ENCODE data around the gene EDNRB. TPM values are rescaled to one million over a fixed set of nuclear protein-coding genes. Genes with fewer than 3 reads are reported as not detected.

The EDNRB gene
- total RNA-seq, 1 experiment from 2014 or later: 19.2 TPM

GRCh38 chr13:77893066-77893465 is 25.6 kb downstream of the EDNRB start:
- Mint-ChIP-seq H3K36me3 (ENCODE audit: insufficient read depth, unreplicated experiment) (no peaks in the 10 kb centered on the region), H3K4me3 (ENCODE audit: unreplicated experiment) (no peak overlapping the region), H3K9me3 (ENCODE audit: unreplicated experiment) (no peaks in the 10 kb centered on the region), H3K4me1 (ENCODE audit: low read depth, unreplicated experiment) (peaks cover 6% of the 10 kb centered on the region), H3K27me3 (ENCODE audit: insufficient read depth, unreplicated experiment) (peaks cover 3% of the 10 kb centered on the region), H3K27ac (ENCODE audit: unreplicated experiment) (no peak overlapping the region)
- intact Hi-C loops (cut with micrococcal nuclease; ENCODE audit: unreplicated experiment): no loop called here
- Histone ChIP-seq H3K9me3 (no peaks in the 10 kb centered on the region), H3K36me3 (ENCODE audit: control insufficient read depth, insufficient read depth, low read length) (no peaks in the 10 kb centered on the region), H3K4me1 (no peaks in the 10 kb centered on the region), H3K27me3 (replicated peaks; ENCODE audit: control insufficient read depth, insufficient read depth, low read length) (no peaks in the 10 kb centered on the region), H3K4me3 (ENCODE audit: low read depth, low read length) (no peak overlapping the region)
- TF ChIP-seq CTCF (IDR thresholded peaks at IDR 0.05; ENCODE audit: insufficient read depth in 1 of 2, low read depth in 1 of 2, low read length in 1 of 2, severe bottlenecking in 1 of 2, unreplicated experiment in 1 of 2): no peak
- POLR2A ChIA-PET: no interaction called here
- DNase-seq: no peak
- no TSS peak for BruUV-seq (replicated peaks)
- CTCF ChIA-PET: no interaction called here

- CTCF ChIA-PET: no interaction called here
- Mint-ChIP-seq H3K36me3 (ENCODE audit: insufficient read depth, unreplicated experiment) (no peaks in the 10 kb centered on the region), H3K4me1 (ENCODE audit: low read depth, unreplicated experiment) (peaks cover 6% of the 10 kb centered on the region), H3K27ac (ENCODE audit: unreplicated experiment) (no peak overlapping the region), H3K27me3 (ENCODE audit: insufficient read depth, unreplicated experiment) (peaks cover 3% of the 10 kb centered on the region), H3K4me3 (ENCODE audit: unreplicated experiment) (no peak overlapping the region), H3K9me3 (ENCODE audit: unreplicated experiment) (no peaks in the 10 kb centered on the region)
- Histone ChIP-seq H3K4me1 (no peaks in the 10 kb centered on the region), H3K36me3 (ENCODE audit: control insufficient read depth, insufficient read depth, low read length) (no peaks in the 10 kb centered on the region), H3K27me3 (replicated peaks; ENCODE audit: control insufficient read depth, insufficient read depth, low read length) (no peaks in the 10 kb centered on the region), H3K4me3 (ENCODE audit: low read depth, low read length) (no peak overlapping the region), H3K9me3 (no peaks in the 10 kb centered on the region)
- DNase-seq: no peak
- intact Hi-C loops (cut with micrococcal nuclease; ENCODE audit: unreplicated experiment): no loop called here
- POLR2A ChIA-PET: no interaction called here
- no peak for TF ChIP-seq CTCF (IDR thresholded peaks at IDR 0.05; ENCODE audit: insufficient read depth in 1 of 2, low read depth in 1 of 2, low read length in 1 of 2, severe bottlenecking in 1 of 2, unreplicated experiment in 1 of 2)
- BruUV-seq (replicated peaks): no TSS peak
Observed at GRCh38 chr13:77892491-77892890, 26.1 kb downstream of the EDNRB start.

DNA sequence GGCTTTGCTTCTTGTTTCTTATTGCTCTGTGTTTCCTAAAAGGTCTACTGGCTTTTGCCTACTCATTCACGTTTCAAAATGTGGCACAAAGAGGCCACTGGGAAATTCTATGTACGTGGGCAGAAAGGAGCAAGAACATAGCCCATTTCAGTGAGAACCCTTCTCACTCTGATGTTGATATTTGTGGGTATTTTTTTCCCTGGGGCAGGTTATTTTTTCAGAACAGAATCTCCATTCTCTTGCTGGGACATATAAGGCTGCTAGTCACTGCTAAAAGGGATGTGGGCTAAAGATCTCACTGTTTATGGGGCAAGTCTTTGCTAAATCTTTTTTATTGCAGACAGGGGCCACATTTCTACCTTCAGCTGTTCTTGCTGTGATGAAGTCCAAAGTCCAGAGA is 27.1 kb downstream of the EDNRB start:
- Histone ChIP-seq H3K9me3 (no peaks in the 10 kb centered on the region), H3K36me3 (ENCODE audit: control insufficient read depth, insufficient read depth, low read length) (no peaks in the 10 kb centered on the region), H3K4me3 (ENCODE audit: low read depth, low read length) (no peak overlapping the region), H3K27me3 (replicated peaks; ENCODE audit: control insufficient read depth, insufficient read depth, low read length) (no peaks in the 10 kb centered on the region), H3K4me1 (no peaks in the 10 kb centered on the region)
- CTCF ChIA-PET: no interaction called here
- H3K36me3 Mint-ChIP-seq (ENCODE audit: insufficient read depth, unreplicated experiment): no peaks in the 10 kb centered on the region
- H3K4me3 Mint-ChIP-seq (ENCODE audit: unreplicated experiment): no peak overlapping the region
- BruUV-seq (replicated peaks): no TSS peak
- intact Hi-C loops (cut with micrococcal nuclease; ENCODE audit: unreplicated experiment): no loop called here
- POLR2A ChIA-PET: no interaction called here
- H3K27ac Mint-ChIP-seq (ENCODE audit: unreplicated experiment): no peak overlapping the region
- H3K9me3 Mint-ChIP-seq (ENCODE audit: unreplicated experiment): no peaks in the 10 kb centered on the region
- DNase-seq: no peak
- H3K27me3 Mint-ChIP-seq (ENCODE audit: insufficient read depth, unreplicated experiment): peaks cover 9% of the 10 kb centered on the region
- peaks cover 6% of the 10 kb centered on the region for H3K4me1 Mint-ChIP-seq (ENCODE audit: low read depth, unreplicated experiment)
- TF ChIP-seq CTCF (IDR thresholded peaks at IDR 0.05; ENCODE audit: insufficient read depth in 1 of 2, low read depth in 1 of 2, low read length in 1 of 2, severe bottlenecking in 1 of 2, unreplicated experiment in 1 of 2): no peak

Data from Caco-2 (cell line).